Mucosa of stomach (tissue), 1 donor: ENCODE measurements around the gene GCC1.
A peak's percentile ranks its signal among the peaks of the same experiment; 100 is the strongest.

Experiments used
- H3K27me3 ChIP-seq: one replicate; pipeline ENCODE4 v1.7.0; 2013; ENCODE audit warnings: mild to moderate bottlenecking, low read length; ENCODE audit not compliant: control insufficient read depth, insufficient read depth
- H3K36me3 ChIP-seq: one replicate; pipeline ENCODE4 v1.7.0; 2013; ENCODE audit warnings: low read length; ENCODE audit not compliant: control insufficient read depth, insufficient read depth
- H3K4me1 ChIP-seq: one replicate; pipeline ENCODE4 v1.7.0; 2013; ENCODE audit warnings: mild to moderate bottlenecking, low read length; ENCODE audit not compliant: control insufficient read depth, insufficient read depth
- H3K4me3 ChIP-seq: one replicate; pipeline ENCODE4 v1.7.0; 2013; ENCODE audit warnings: low read length
- H3K9ac ChIP-seq: one replicate; pipeline ENCODE4 v1.7.0; 2013; ENCODE audit warnings: mild to moderate bottlenecking, low read length, moderate library complexity
- H3K9me3 ChIP-seq: one replicate; pipeline ENCODE4 v1.7.0; 2013; ENCODE audit warnings: mild to moderate bottlenecking, low read length, moderate library complexity; ENCODE audit not compliant: control insufficient read depth
- donor health status: Pancreatic carcinoma.

Gene GCC1

DNA sequence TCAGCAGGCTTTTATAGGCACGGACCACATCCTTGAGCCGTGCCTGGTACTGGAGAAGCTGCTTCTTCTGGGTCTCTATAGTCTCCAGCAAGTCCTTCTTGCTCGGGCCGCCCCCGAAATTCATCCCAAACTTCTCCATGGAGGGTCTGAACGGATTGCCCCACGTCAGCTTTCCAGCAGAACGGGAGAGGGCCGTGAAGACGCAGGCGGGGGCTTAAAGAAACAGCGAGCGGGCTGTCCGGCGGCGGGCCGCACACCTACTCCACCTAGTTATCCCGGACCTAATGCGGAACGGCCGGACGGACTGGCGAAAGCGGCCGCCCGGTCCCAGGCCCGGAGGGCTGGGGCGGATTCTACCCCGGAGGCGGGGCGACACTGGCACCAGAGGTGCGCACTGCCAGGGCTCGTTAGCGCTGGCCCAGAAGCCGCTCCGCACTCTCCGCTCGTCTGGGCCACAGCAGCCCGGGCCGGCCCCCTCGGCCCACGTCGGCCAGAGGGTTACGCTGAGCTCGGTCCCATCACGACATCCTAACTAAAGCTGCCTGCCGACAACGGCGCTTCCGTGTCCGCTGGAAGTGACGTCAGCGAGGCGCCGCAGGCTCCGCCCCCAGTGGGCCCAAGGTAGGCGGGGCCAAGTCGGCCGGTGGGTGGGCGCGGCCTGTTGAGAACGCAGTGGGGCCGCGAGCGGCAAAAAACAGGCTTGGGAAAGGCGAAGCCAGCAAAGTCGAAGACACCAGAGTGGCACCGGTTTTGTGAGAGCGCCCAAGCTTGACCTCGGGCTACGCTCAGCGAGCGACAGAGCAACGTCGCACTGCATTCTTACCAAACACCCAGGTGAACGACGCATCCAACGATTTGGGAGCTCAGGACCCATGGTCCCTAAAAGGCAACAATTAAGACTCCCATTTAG, at the start of gene GCC1:
TSS of gene GCC1 (minus strand) at position 553 of the 910 bp plus-strand sequence. CDS start at position 139, 414 bp downstream.
- Histone ChIP-seq H3K36me3 (no peaks in the 10 kb centered on the region), H3K9me3 (no peaks in the 10 kb centered on the region), H3K9ac (peak within 1 kb of the TSS; percentile 88), H3K4me1 (peaks cover 37% of the 10 kb centered on the region), H3K4me3 (peak within 1 kb of the TSS; percentile 85), H3K27me3 (no peaks in the 10 kb centered on the region)

DNA sequence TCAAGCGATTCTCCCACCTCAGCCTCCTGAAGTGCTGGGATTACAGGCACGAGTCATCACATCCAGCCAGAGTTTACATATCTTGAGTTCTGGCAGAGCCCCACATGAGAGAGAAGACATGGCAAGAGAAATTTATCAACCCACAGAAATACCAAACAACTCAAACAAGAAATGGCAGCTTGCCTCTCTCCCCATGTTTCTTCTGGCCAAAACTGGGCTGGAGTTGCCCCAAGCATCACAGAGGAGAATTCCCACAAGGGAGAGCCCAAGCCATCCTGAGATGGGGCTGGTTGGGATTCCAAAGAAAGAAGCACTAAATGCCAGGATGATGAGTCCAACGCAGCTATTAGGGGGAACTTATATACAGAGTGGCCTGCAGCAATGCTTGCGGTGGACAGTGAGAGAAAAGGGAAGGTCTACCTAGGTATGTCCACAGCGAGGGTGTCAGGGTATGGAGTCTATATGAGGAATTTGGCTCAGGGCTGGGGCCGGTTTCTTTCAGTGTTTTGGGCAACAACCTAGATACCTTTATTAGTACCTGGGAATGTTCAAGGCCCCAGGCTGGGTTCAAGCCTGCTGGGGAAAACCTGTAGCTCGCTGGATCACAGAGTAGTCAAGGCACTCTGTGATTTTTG, 47.0 kb upstream of the GCC1 start:
- no peak overlapping the region for H3K4me3 ChIP-seq
- H3K27me3 ChIP-seq = no peaks in the 10 kb centered on the region
- H3K4me1 ChIP-seq = no peaks in the 10 kb centered on the region
- H3K9ac ChIP-seq = no peak overlapping the region
- no peaks in the 10 kb centered on the region for H3K36me3 ChIP-seq
- no peaks in the 10 kb centered on the region for H3K9me3 ChIP-seq

- Histone ChIP-seq H3K36me3 (no peaks in the 10 kb centered on the region), H3K27me3 (no peaks in the 10 kb centered on the region), H3K4me1 (no peaks in the 10 kb centered on the region), H3K9ac (no peak overlapping the region), H3K9me3 (no peaks in the 10 kb centered on the region), H3K4me3 (no peak overlapping the region)
Measured at GRCh38 chr7:127629268-127629854, 44.0 kb upstream of the GCC1 start.

GRCh38 chr7:127628445-127628844, 43.0 kb upstream of the GCC1 start:
- Histone ChIP-seq H3K9me3 (no peaks in the 10 kb centered on the region), H3K27me3 (no peaks in the 10 kb centered on the region), H3K4me1 (no peaks in the 10 kb centered on the region), H3K9ac (no peak overlapping the region), H3K4me3 (no peak overlapping the region), H3K36me3 (no peaks in the 10 kb centered on the region)

- H3K36me3 ChIP-seq = no peaks in the 10 kb centered on the region
- no peak overlapping the region for H3K9ac ChIP-seq
- H3K9me3 ChIP-seq = no peaks in the 10 kb centered on the region
- peaks cover under 1% of the 10 kb centered on the region for H3K27me3 ChIP-seq
- H3K4me3 ChIP-seq = no peak overlapping the region
- no peaks in the 10 kb centered on the region for H3K4me1 ChIP-seq
Measured at GRCh38 chr7:127625331-127625730, 39.9 kb upstream of the GCC1 start.

- H3K4me1 ChIP-seq = no peaks in the 10 kb centered on the region
- H3K9ac ChIP-seq = no peak overlapping the region
- no peak overlapping the region for H3K4me3 ChIP-seq
- H3K36me3 ChIP-seq = no peaks in the 10 kb centered on the region
- peaks cover 24% of the 10 kb centered on the region for H3K27me3 ChIP-seq
- H3K9me3 ChIP-seq = no peaks in the 10 kb centered on the region
Measured at GRCh38 chr7:127620406-127621233, 35.2 kb upstream of the GCC1 start.

DNA sequence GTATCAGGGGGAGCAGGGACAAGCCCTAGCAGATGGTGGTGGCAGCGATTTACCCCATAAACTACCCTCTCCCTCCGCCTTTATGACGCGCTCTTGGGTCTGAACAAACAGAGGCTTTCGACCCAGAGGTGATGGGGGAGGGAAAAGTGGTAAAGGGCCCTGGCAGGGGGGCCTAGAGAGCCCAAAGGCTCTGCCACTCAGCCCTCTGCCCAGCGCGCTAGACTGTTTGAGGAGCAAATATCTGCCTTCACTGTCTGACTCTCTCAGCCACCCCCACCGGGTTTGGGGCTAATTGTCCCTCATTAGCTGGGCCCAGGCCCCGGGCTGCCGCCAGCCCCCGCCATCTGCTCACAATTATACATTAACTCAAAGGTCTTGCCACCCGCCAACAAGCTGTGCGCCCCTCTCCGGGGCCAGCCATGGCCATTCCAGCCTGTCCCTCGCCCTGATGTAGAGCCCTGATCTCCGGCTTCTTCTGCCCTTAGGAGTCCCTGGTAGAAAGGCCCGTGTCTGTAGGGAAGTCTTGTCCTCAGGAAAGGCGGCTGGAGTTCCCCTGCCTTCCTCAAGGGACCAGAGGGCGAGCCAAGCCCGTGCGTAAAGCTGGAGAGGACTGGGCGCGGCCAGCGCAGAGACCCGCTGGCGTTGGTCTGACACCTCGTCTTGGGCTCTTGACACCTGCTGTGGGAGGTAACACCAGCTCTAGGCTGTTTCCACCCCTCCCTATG, 34.4 kb upstream of the GCC1 start:
- Histone ChIP-seq H3K4me3 (no peak overlapping the region), H3K9me3 (no peaks in the 10 kb centered on the region), H3K9ac (no peak overlapping the region), H3K36me3 (no peaks in the 10 kb centered on the region), H3K4me1 (no peaks in the 10 kb centered on the region), H3K27me3 (peaks cover 27% of the 10 kb centered on the region)

GRCh38 chr7:127618775-127619174, 33.4 kb upstream of the GCC1 start:
- Histone ChIP-seq H3K27me3 (peaks cover 27% of the 10 kb centered on the region), H3K9me3 (no peaks in the 10 kb centered on the region), H3K4me1 (no peaks in the 10 kb centered on the region), H3K4me3 (no peak overlapping the region), H3K36me3 (no peaks in the 10 kb centered on the region), H3K9ac (no peak overlapping the region)

- Histone ChIP-seq H3K36me3 (no peaks in the 10 kb centered on the region), H3K4me3 (no peak within 1 kb of the TSS), H3K27me3 (peaks cover 27% of the 10 kb centered on the region), H3K9ac (no peak within 1 kb of the TSS), H3K9me3 (no peaks in the 10 kb centered on the region), H3K4me1 (no peaks in the 10 kb centered on the region)
Measured at GRCh38 chr7:127618042-127618441, 32.6 kb upstream of the GCC1 start, which contains the start of gene PAX4. Gene PAX4 (minus strand): TSS chr7:127618142. CDS start chr7:127615928, 2,214 bp downstream.

DNA sequence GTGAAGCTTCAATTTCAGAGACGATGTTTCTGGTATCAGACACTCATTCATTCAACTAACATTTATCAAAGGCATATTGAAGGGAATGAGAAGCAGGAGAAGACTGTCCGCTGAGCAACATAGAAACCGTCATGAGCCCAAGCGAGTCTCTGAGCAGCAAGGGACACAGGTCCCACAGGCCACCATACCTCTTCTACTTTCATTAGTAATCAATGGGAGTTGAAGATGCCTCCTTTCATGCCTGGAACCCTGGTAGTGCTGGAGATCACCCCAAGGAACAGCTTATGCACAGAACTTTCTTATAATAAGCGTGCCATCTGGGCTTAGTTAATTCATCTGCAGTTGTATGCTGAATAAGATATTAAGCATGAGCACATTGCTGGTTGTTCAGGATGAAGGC, 31.3 kb upstream of the GCC1 start:
- no peak overlapping the region for H3K9ac ChIP-seq
- H3K9me3 ChIP-seq = no peaks in the 10 kb centered on the region
- H3K4me1 ChIP-seq = no peaks in the 10 kb centered on the region
- no peaks in the 10 kb centered on the region for H3K36me3 ChIP-seq
- peaks cover 27% of the 10 kb centered on the region for H3K27me3 ChIP-seq
- no peak overlapping the region for H3K4me3 ChIP-seq

DNA sequence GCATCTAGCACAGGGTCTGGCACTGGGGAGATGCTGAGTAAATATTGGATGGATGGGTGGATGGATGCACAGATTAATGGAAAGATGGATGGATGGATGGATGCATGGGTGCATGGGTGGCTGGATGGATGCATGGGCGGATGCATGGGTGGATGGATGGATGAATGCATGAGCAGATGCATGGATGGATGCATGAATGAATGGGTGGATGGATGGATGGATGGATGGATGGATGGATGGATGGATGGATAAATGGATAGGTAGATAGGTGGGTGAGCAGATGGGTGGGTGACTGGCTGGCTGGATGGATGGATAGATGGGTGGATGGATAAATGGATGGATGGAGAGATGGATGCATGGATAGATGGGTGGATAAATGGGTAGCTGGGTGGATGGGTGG, 26.9 kb upstream of the GCC1 start:
- no peaks in the 10 kb centered on the region for H3K36me3 ChIP-seq
- H3K4me3 ChIP-seq = no peak overlapping the region
- no peak overlapping the region for H3K9ac ChIP-seq
- H3K9me3 ChIP-seq = no peaks in the 10 kb centered on the region
- peaks cover 6% of the 10 kb centered on the region for H3K27me3 ChIP-seq
- H3K4me1 ChIP-seq = no peaks in the 10 kb centered on the region
